AG09309 (cell line): Measurements from ENCODE around the gene BARX1.
A peak's percentile ranks its signal among the peaks of the same experiment; 100 is the strongest.

Source experiments
- DNase-seq: peaks from one replicate; pipeline ENCODE4 v3.0.0-alpha.2; 2010; ENCODE audit warnings: low read depth
- H3K4me3 ChIP-seq: 2 replicates; pipeline ENCODE4 v1.5.1; 2011; ENCODE audit warnings: mild to moderate bottlenecking, low read depth, low read length, moderate library complexity; ENCODE audit not compliant: control insufficient read depth
- CTCF ChIP-seq: IDR thresholded peaks from 2 replicates; pipeline ENCODE4 v1.5.1; 2011; ENCODE audit warnings: mild to moderate bottlenecking, low read depth, low read length, inconsistent platforms; ENCODE audit not compliant: insufficient read depth, control insufficient read depth; ENCODE audit errors: missing control alignments

Gene BARX1

GRCh38 chr9:93955111-93955980 lies at the start of gene BARX1:
Gene BARX1, minus strand, starts transcription at chr9:93955355. Its CDS starts 209 bp downstream, at chr9:93955146.
- no peak for TF ChIP-seq CTCF
- H3K4me3 ChIP-seq, result no peak within 1 kb of the TSS
- DNase-seq, result no peak

- TF ChIP-seq CTCF, result peak; percentile 61
- H3K4me3 ChIP-seq, result no peak overlapping the region
- no peak for DNase-seq
These were observed 47.4 kb upstream of the BARX1 start for GRCh38 chr9:94002316-94003140.

GRCh38 chr9:93996863-93997262 lies 41.7 kb upstream of the BARX1 start:
- no peak overlapping the region for H3K4me3 ChIP-seq
- no peak for DNase-seq
- no peak for TF ChIP-seq CTCF

- DNase-seq, result no peak
- TF ChIP-seq CTCF, result no peak
- no peak overlapping the region for H3K4me3 ChIP-seq
These were observed 41.2 kb upstream of the BARX1 start for GRCh38 chr9:93996367-93996766.

GRCh38 chr9:93994545-93994944 lies 39.4 kb upstream of the BARX1 start:
- no peak for DNase-seq
- no peak for TF ChIP-seq CTCF
- H3K4me3 ChIP-seq, result no peak overlapping the region

- DNase-seq, result no peak
- no peak for TF ChIP-seq CTCF
- no peak overlapping the region for H3K4me3 ChIP-seq
These were observed 39.0 kb upstream of the BARX1 start for GRCh38 chr9:93994132-93994531.
